Neural cell (in vitro differentiated cells): Measurements from ENCODE around the gene CDH4.

ENCODE experiments used
- CTCF ChIP-seq: fragments of 450-650 bp; IDR thresholded peaks from 2 replicates; pipeline ENCODE4 v1.5.1; 2014; ENCODE audit warnings: antibody characterized with exemption, mild to moderate bottlenecking, moderate library complexity; ENCODE audit not compliant: poor library complexity, severe bottlenecking
- EP300 ChIP-seq: fragments of 450-650 bp; conservative IDR thresholded peaks from 2 replicates; pipeline ENCODE4 v1.6.1; 2014; ENCODE audit warnings: antibody characterized with exemption, mild to moderate bottlenecking, moderate library complexity; ENCODE audit not compliant: poor library complexity, severe bottlenecking
- EZH2 ChIP-seq: fragments of 200-600, 300-800 bp; shearing (Covaris generic), sonication (generic); IDR thresholded peaks from 2 replicates; pipeline ENCODE4 v1.6.1; 2014; ENCODE audit warnings: antibody characterized with exemption, low read length, borderline replicate concordance, mild to moderate bottlenecking; ENCODE audit not compliant: insufficient read depth, poor library complexity, severe bottlenecking
- POLR2AphosphoS5 ChIP-seq: IDR thresholded peaks from 2 replicates; pipeline ENCODE4 v1.6.1; 2012
- REST ChIP-seq: IDR thresholded peaks from 2 replicates; pipeline ENCODE4 v1.6.1; 2012; ENCODE audit warnings: borderline replicate concordance
- SMC3 ChIP-seq: fragments of 450-650 bp; conservative IDR thresholded peaks from 2 replicates; pipeline ENCODE4 v1.6.1; 2014; ENCODE audit warnings: antibody characterized with exemption, mild to moderate bottlenecking, moderate library complexity; ENCODE audit not compliant: poor library complexity
- TAF1 ChIP-seq: IDR thresholded peaks from 2 replicates; pipeline ENCODE4 v1.6.1; 2012; ENCODE audit warnings: low read depth

GRCh38 chr20:61856626-61857413 is 604.8 kb downstream of the CDH4 start:
- no peak for TF ChIP-seq EZH2
- TF ChIP-seq CTCF = no peak
- TF ChIP-seq POLR2AphosphoS5 = no peak
- TF ChIP-seq REST = no peak
- TF ChIP-seq TAF1 = no peak
- TF ChIP-seq EP300 = no peak
- no peak for TF ChIP-seq SMC3
